Mammary epithelial cell (primary cell): Measurements from ENCODE around the gene RAB3GAP1.

Experiments
- EZH2 ChIP-seq: IDR thresholded peaks from 2 replicates; pipeline ENCODE4 v1.6.1; 2012; ENCODE audit warnings: low read length, inconsistent platforms, borderline replicate concordance
- TF ChIP-seq, protein P1 (sequence below), 2 donors: IDR thresholded peaks in 1 of 2; conservative IDR thresholded peaks in 1 of 2; 2 replicates each; pipeline ENCODE4 v1.5.1; 2011 to 2012; ENCODE audit warnings: inconsistent platforms in 2 of 2, low read length in 2 of 2, mild to moderate bottlenecking in 2 of 2, control low read depth in 1 of 2, low read depth in 1 of 2; ENCODE audit not compliant: insufficient read depth in 1 of 2; ENCODE audit errors: extremely low read depth in 1 of 2

DNA sequence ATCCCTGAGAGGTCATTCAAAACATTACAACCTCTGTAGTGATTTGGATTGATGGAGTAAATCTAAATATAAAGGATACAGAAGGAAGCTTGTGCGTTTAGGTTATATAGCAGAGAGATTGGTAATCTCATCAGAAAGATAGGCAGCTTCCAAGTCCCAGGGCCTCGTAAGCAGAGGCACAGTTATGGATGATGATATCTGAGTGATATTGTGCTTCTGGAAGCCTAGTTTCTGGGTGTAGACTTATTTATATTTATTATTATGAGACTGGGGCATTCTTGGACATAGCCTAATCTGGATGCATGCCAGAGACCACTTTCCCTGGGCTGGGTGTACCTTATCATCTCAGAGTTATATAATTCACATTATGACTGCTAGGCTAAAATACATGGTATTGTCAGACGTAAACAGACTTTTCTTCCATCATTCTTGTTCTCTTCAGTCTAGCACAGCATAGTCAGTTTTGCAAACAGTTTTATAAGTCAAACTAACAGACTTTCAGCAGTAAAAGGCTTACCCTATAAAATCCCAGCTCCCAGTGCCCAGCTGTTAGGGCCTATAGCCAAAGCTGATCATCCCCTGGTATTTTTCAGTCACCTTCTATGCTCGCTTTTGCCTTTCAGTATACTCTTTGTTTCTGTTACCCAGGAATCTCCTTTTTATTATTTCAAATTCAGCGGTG lies 47.9 kb downstream of the RAB3GAP1 start:
- TF ChIP-seq, protein P1, sequence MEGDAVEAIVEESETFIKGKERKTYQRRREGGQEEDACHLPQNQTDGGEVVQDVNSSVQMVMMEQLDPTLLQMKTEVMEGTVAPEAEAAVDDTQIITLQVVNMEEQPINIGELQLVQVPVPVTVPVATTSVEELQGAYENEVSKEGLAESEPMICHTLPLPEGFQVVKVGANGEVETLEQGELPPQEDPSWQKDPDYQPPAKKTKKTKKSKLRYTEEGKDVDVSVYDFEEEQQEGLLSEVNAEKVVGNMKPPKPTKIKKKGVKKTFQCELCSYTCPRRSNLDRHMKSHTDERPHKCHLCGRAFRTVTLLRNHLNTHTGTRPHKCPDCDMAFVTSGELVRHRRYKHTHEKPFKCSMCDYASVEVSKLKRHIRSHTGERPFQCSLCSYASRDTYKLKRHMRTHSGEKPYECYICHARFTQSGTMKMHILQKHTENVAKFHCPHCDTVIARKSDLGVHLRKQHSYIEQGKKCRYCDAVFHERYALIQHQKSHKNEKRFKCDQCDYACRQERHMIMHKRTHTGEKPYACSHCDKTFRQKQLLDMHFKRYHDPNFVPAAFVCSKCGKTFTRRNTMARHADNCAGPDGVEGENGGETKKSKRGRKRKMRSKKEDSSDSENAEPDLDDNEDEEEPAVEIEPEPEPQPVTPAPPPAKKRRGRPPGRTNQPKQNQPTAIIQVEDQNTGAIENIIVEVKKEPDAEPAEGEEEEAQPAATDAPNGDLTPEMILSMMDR (conservative IDR thresholded peaks at IDR 0.05 in 1 of 2, IDR thresholded peaks at IDR 0.05 in 1 of 2; ENCODE audit: extremely low read depth in 1 of 2, insufficient read depth in 1 of 2, low read depth in 1 of 2, low read length in 2 of 2), result no peak
- TF ChIP-seq EZH2, result no peak
